Lower leg skin (tissue), 4 donors: ENCODE results near the gene ASIC1. TPM values are rescaled to one million over a fixed set of nuclear protein-coding genes. Genes with fewer than 3 reads are reported as not detected.

Experiments used
- DNase-seq, 2 donors: peaks; one replicate each; pipeline ENCODE4 v3.0.0-alpha.2; 2019; ENCODE audit warnings: low spot score in 2 of 2
- H3K4me3 ChIP-seq: fragments of 200-600 bp; sonication (generic); 2 replicates; pipeline ENCODE4 v1.5.1; 2017; ENCODE audit warnings: mild to moderate bottlenecking, low read depth; ENCODE audit not compliant: poor library complexity, severe bottlenecking
- POLR2A ChIP-seq, 2 donors: fragments of 450-650 bp; IDR thresholded peaks; one replicate each; pipeline ENCODE4 v1.6.1; 2016 to 2017; ENCODE audit warnings: antibody characterized with exemption in 2 of 2, mild to moderate bottlenecking in 1 of 2, moderate library complexity in 1 of 2
- WGBS, 2 donors: methylation state at CpG; one replicate each; pipeline ENCODE4 v1.1.5; 2018; 5-methylcytosine and 5-hydroxymethylcytosine counted together
- intact Hi-C: fragments of 100-400 bp; cut with DNase I; formaldehyde crosslinking; loops from one replicate; pipeline ENCODE4 v1.15.0; 2023; ENCODE audit warnings: low total_unique reads
- total RNA-seq, 4 donors: library from RNA; depleted of rRNA; stranded (reverse); fragments of >200 nt; gene quantifications; one replicate each; pipeline ENCODE4 v1.1.0, GENCODE V29; 2016
- TF ChIP-seq, protein P1 (sequence below), 3 donors: fragments of 450-650 bp; IDR thresholded peaks; one replicate each; pipeline ENCODE4 v1.5.1; 2016; ENCODE audit warnings: antibody characterized with exemption in 3 of 3, mild to moderate bottlenecking in 3 of 3, moderate library complexity in 2 of 3

The ASIC1 gene
- total RNA-seq, 4 donors from 2014 or later = 0.25 to 1.4 (median 0.42) TPM

GRCh38 chr12:50107416-50108268 lies 50.2 kb downstream of the ASIC1 start:
- TF ChIP-seq, protein P1, sequence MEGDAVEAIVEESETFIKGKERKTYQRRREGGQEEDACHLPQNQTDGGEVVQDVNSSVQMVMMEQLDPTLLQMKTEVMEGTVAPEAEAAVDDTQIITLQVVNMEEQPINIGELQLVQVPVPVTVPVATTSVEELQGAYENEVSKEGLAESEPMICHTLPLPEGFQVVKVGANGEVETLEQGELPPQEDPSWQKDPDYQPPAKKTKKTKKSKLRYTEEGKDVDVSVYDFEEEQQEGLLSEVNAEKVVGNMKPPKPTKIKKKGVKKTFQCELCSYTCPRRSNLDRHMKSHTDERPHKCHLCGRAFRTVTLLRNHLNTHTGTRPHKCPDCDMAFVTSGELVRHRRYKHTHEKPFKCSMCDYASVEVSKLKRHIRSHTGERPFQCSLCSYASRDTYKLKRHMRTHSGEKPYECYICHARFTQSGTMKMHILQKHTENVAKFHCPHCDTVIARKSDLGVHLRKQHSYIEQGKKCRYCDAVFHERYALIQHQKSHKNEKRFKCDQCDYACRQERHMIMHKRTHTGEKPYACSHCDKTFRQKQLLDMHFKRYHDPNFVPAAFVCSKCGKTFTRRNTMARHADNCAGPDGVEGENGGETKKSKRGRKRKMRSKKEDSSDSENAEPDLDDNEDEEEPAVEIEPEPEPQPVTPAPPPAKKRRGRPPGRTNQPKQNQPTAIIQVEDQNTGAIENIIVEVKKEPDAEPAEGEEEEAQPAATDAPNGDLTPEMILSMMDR (IDR thresholded peaks at IDR 0.05) = no peak
- TF ChIP-seq POLR2A (IDR thresholded peaks at IDR 0.05) = no peak
- no peak for DNase-seq
- H3K4me3 ChIP-seq = no peak overlapping the region
- 94 to 96% methylated on average over 17 of the region's 17 CpGs for WGBS, 2 donors
- intact Hi-C loops = no loop called here

DNA sequence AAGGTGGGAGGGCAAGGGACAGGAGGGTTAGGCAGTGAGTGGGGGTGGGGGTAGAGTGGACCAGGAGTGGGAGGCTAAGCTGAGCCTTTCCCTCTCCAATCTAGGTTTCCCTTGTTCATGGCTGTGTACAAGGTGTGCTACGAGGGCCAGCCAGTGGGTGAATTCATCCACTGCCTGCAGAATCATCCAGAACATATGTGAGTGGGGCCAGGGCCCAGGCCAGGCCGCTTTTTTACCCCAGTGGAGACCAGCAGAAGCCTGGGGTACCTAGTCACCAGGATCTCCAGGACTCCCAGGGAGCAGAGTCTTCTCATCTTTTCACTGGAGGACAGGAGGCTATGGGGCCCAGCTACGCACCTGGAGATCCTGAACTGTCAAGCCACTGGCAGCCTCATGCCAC lies 51.9 kb downstream of the ASIC1 start:
- no peak overlapping the region for H3K4me3 ChIP-seq
- TF ChIP-seq, protein P1 (IDR thresholded peaks at IDR 0.05) = no peak
- TF ChIP-seq POLR2A (IDR thresholded peaks at IDR 0.05) = no peak
- WGBS, 2 donors = 91 to 92% methylated on average over 3 of the region's 3 CpGs
- DNase-seq = no peak
- intact Hi-C loops = no loop called here

- WGBS, 2 donors = 36 to 42% methylated on average over 8 of the region's 8 CpGs
- intact Hi-C loops = no loop called here
- TF ChIP-seq, protein P1 (IDR thresholded peaks at IDR 0.05) = no peak
- no peak for TF ChIP-seq POLR2A (IDR thresholded peaks at IDR 0.05)
- no peak overlapping the region for H3K4me3 ChIP-seq
- no peak for DNase-seq
Observed at GRCh38 chr12:50110127-50110761, 52.8 kb downstream of the ASIC1 start.

DNA sequence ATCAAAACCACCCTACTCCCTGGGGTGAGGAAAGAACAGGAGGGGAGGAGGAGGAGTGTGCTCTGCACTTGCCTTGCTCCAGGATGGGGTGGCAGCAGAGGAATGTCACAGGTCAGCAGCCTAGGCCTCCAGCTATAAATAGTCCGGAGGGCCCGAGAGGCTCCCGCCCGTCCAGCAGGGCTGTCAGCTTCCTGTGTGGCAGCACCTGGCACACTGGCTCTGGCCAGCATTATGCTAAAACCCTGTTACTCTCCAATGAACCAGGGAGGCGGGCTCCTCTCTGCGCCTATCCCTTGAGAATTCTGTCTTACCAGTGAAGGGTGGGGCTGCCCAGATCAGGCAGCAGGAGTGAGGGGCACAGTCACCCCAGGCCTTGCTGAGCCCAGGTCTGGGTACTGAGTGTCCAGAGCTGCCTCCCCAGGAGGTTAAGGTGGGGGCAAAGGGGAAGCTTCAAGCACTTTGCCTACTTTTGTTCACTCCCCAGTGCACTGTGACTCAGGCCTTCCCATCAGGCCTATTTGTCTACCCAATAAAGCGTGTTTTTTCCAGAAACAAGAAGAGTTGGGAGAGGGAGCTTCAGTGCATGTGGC lies 53.5 kb downstream of the ASIC1 start:
- H3K4me3 ChIP-seq = no peak overlapping the region

DNA sequence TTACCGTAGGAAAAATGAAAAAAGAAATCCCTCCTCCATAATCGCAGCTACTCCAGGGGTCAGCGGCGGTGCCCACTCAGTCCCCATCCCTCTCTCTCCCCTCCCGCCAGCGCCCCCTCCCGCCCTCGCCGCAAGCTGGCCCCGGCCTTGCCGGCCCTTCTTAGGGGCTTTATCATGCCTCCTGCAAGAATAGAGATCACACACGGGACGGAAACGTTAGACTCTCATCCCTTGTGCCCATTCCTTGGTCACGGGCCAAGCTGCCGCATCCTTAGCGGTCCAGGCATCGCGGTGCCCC lies 53.9 kb downstream of the ASIC1 start:
- H3K4me3 ChIP-seq = no peak overlapping the region
- 15 to 16% methylated on average over 12 to 19 of the region's 19 CpGs for WGBS, 2 donors
- intact Hi-C loops = no loop called here

More for the DNA sequence above, 53.5 kb downstream of the ASIC1 start:
- intact Hi-C loops = no loop called here
- TF ChIP-seq POLR2A (IDR thresholded peaks at IDR 0.05) = no peak
- TF ChIP-seq, protein P1 (IDR thresholded peaks at IDR 0.05) = no peak
- WGBS, 2 donors = 25 to 28% methylated on average over 7 of the region's 7 CpGs
- DNase-seq = peak; percentile 28 to 87

More for the DNA sequence above, 53.9 kb downstream of the ASIC1 start:
- DNase-seq = no peak
- no peak for TF ChIP-seq POLR2A (IDR thresholded peaks at IDR 0.05)
- TF ChIP-seq, protein P1 (IDR thresholded peaks at IDR 0.05) = peak in 1 of 3 donors; percentile 90
